ENCODE measurements around the gene MSI1.

The MSI1 gene

GRCh38 chr12:120321382-120322202 lies 47.4 kb downstream of the MSI1 start:
- no peak overlapping the region for H3K27ac ChIP-seq
- no peak overlapping the region for H3K4me3 ChIP-seq (ENCODE audit: low read depth, low read length)

GRCh38 chr12:120317224-120318105 lies 51.5 kb downstream of the MSI1 start:
- peak; percentile 74 for TF ChIP-seq CTCF (IDR thresholded peaks at IDR 0.05)
- Histone ChIP-seq H3K27me3 (ENCODE audit: control insufficient read depth, insufficient read depth, low read length) (no peaks in the 10 kb centered on the region), H2AFZ (peak overlapping the region; percentile 89), H3K4me2 (ENCODE audit: low read length) (peak overlapping the region; percentile 92), H3K9me3 (ENCODE audit: control insufficient read depth, low read length) (no peaks in the 10 kb centered on the region), H3K79me2 (no peaks in the 10 kb centered on the region), H3K36me3 (ENCODE audit: control insufficient read depth, insufficient read depth, low read length) (no peaks in the 10 kb centered on the region), H3K4me1 (peaks cover 6% of the 10 kb centered on the region), H3K27ac (peak overlapping the region; percentile 84), H3K4me3 (ENCODE audit: low read depth, low read length) (peak overlapping the region; percentile 72), H3K9ac (peak overlapping the region; percentile 16)

More at GRCh38 chr12:120321382-120322202, 47.4 kb downstream of the MSI1 start:
- no peak for TF ChIP-seq CTCF (IDR thresholded peaks at IDR 0.05)
- H3K9me3 ChIP-seq (ENCODE audit: control insufficient read depth, low read length) = no peaks in the 10 kb centered on the region
- H3K4me2 ChIP-seq (ENCODE audit: low read length) = no peak overlapping the region
- H3K79me2 ChIP-seq = no peaks in the 10 kb centered on the region
- H3K4me1 ChIP-seq = peaks cover 6% of the 10 kb centered on the region
- no peaks in the 10 kb centered on the region for H3K36me3 ChIP-seq (ENCODE audit: control insufficient read depth, insufficient read depth, low read length)
- no peaks in the 10 kb centered on the region for H3K27me3 ChIP-seq (ENCODE audit: control insufficient read depth, insufficient read depth, low read length)
- no peak overlapping the region for H2AFZ ChIP-seq
- no peak overlapping the region for H3K9ac ChIP-seq

GRCh38 chr12:120316798-120317223 lies 52.2 kb downstream of the MSI1 start:
- Histone ChIP-seq H3K9me3 (ENCODE audit: control insufficient read depth, low read length) (no peaks in the 10 kb centered on the region), H2AFZ (peak overlapping the region; percentile 89), H3K27me3 (ENCODE audit: control insufficient read depth, insufficient read depth, low read length) (no peaks in the 10 kb centered on the region), H3K36me3 (ENCODE audit: control insufficient read depth, insufficient read depth, low read length) (no peaks in the 10 kb centered on the region), H3K27ac (peak overlapping the region; percentile 84), H3K4me1 (peaks cover 6% of the 10 kb centered on the region), H3K4me2 (ENCODE audit: low read length) (peak overlapping the region; percentile 92), H3K79me2 (no peaks in the 10 kb centered on the region), H3K4me3 (ENCODE audit: low read depth, low read length) (peak overlapping the region; percentile 72), H3K9ac (peak overlapping the region; percentile 16)
- no peak for TF ChIP-seq CTCF (IDR thresholded peaks at IDR 0.05)

GRCh38 chr12:120314220-120314619 lies 54.7 kb downstream of the MSI1 start:
- H2AFZ ChIP-seq = no peak overlapping the region
- no peaks in the 10 kb centered on the region for H3K9me3 ChIP-seq (ENCODE audit: control insufficient read depth, low read length)
- H3K4me1 ChIP-seq = peaks cover 6% of the 10 kb centered on the region
- H3K36me3 ChIP-seq (ENCODE audit: control insufficient read depth, insufficient read depth, low read length) = no peaks in the 10 kb centered on the region
- no peak overlapping the region for H3K27ac ChIP-seq
- H3K9ac ChIP-seq = no peak overlapping the region
- no peak overlapping the region for H3K4me2 ChIP-seq (ENCODE audit: low read length)
- H3K27me3 ChIP-seq (ENCODE audit: control insufficient read depth, insufficient read depth, low read length) = no peaks in the 10 kb centered on the region
- no peak for TF ChIP-seq CTCF (IDR thresholded peaks at IDR 0.05)
- H3K79me2 ChIP-seq = no peaks in the 10 kb centered on the region
- H3K4me3 ChIP-seq (ENCODE audit: low read depth, low read length) = no peak overlapping the region
